ENCODE data around the gene POC1A. TPM values are rescaled to one million over a fixed set of nuclear protein-coding genes. Genes with fewer than 3 reads are reported as not detected.

The POC1A gene
- total and polyA plus RNA-seq, 9 of the 15 experiments (the other 6 are each of a cell fraction or from before 2014, with no cell fraction given): 7.2 to 17.5 (median 12.1) TPM

DNA sequence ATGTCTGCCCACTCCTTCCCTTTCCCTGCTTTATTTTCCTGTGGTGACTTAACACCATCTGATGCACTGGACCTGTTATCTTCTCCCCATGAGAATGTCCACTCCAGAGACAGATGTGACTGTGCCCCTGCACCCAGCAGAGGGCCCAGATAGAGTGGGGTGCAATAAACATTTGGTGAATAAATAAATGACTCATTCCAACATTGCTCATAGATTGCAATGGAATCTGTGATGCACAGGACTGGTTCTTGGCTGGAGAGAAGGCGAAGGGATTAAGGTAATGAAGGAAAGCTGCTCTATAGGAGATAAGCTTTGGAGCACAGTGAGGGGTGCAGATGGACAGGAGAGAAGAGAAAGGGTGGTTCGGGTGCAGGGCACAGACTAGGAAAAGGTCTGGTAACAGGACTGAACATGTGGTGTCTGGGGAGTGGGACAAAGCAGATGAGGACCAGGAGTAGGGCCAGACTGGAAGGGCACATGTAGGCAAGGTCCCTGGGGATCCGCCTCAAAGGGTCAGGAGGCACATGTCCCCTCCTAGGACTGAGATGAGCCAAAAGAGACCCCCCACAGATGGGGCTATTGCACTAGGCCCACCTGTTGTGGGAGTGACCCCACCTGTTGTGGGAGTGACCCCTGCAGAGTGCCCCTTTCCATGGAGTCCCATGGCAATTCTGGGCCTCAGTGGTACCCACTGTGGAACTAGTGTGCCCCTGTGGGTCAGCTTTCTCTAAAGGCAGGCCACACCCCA is 17.5 kb upstream of the POC1A start:
- ChIA-PET POLR2A (interaction anchor here (0.7 to 1.5 kb wide), 5 partner anchors 10 to 199 kb away, joined by 3 to 5 read pairs (median 4); partner anchors contain the start of gene POC1A), CTCF (ENCODE audit: low intra/inter-chr PET ratio) (no interaction called here)
- peak in 1 of 4 experiments; percentile 38 for DNase-seq (ENCODE audit: extremely low read depth in 1 of 4, low spot score in 3 of 4)
- no peak overlapping the region for H3K9ac ChIP-seq (ENCODE audit: insufficient read depth in 1 of 2, low read depth in 2 of 2, low read length in 2 of 2)
- no peaks in the 10 kb centered on the region for H3K9me1 ChIP-seq (ENCODE audit: control insufficient read depth, insufficient read depth, low read length)
- ATAC-seq: no peak; the same call in 1 of the 3 replicates
- H4K20me1 ChIP-seq (replicated peaks; ENCODE audit: control insufficient read depth, insufficient read depth, low read length): no peaks in the 10 kb centered on the region
- H3K36me3 ChIP-seq (ENCODE audit: control insufficient read depth, insufficient read depth, low read length): no peaks in the 10 kb centered on the region
- no peak overlapping the region for H3K4me2 ChIP-seq (ENCODE audit: insufficient read depth, low read length)
- no peaks in the 10 kb centered on the region for H3K9me3 ChIP-seq (replicated peaks; ENCODE audit: control insufficient read depth, insufficient read depth, low read depth, low read length)
- in situ Hi-C loops (cut with MboI) (no loop called here), intact Hi-C loops (cut with micrococcal nuclease) (no loop called here)
- WGBS (ENCODE audit: insufficient coverage, low coverage, missing lambda C conversion rate): 22% methylated on average over 3 of the region's 3 CpGs
- FAIRE-seq: peak; percentile 40
- no TSS peak for BruUV-seq (replicated peaks)
- H3K27ac ChIP-seq (ENCODE audit: extremely low read depth, low read depth, low read length): no peak overlapping the region
- H3K27me3 ChIP-seq (ENCODE audit: control insufficient read depth in 2 of 2, insufficient read depth in 2 of 2, low read length in 2 of 2): no peaks in the 10 kb centered on the region
- no peaks in the 10 kb centered on the region for H3K79me2 ChIP-seq (ENCODE audit: control insufficient read depth, insufficient read depth, low read length)
- H3K4me1 ChIP-seq (replicated peaks in 1 of 2; ENCODE audit: control insufficient read depth in 2 of 2, insufficient read depth in 2 of 2, low read length in 2 of 2): peaks cover 8 to 17% of the 10 kb centered on the region in 2 experiments; a peak in 4 of 5 replicates
- no peak overlapping the region for H3K4me3 ChIP-seq
- H2AFZ ChIP-seq (ENCODE audit: low read depth, low read length): no peak overlapping the region
- TF ChIP-seq ZNF75A (CRISPR knock-in tag; IDR thresholded peaks at IDR 0.05): no peak
- no peak for TF ChIP-seq PHTF2 (CRISPR knock-in tag; IDR thresholded peaks at IDR 0.05)
- peak; percentile 55; the same call in 1 of the 2 replicates for TF ChIP-seq JUND (IDR thresholded peaks at IDR 0.05; ENCODE audit: borderline replicate concordance, low read depth, low read length)
- TF ChIP-seq JUND (tag; IDR thresholded peaks at IDR 0.05; ENCODE audit: borderline replicate concordance, low read depth, low read length): peak; percentile 55; the same call in 1 of the 3 replicates
- peak; percentile 47; the same call in 1 of the 2 replicates for TF ChIP-seq DPF2 (IDR thresholded peaks at IDR 0.05)
- TF ChIP-seq GATA2 (CRISPR knock-in tag; IDR thresholded peaks at IDR 0.05): peak; percentile 41; the same call in 1 of the 2 replicates
- TF ChIP-seq ARID1B (IDR thresholded peaks at IDR 0.05): peak; percentile 75
- no peak for TF ChIP-seq ETV1 (tag; conservative IDR thresholded peaks at IDR 0.05; ENCODE audit: low read depth)
- TF ChIP-seq FOSL1 (tag; conservative IDR thresholded peaks at IDR 0.05): peak; percentile 84
- TF ChIP-seq NCOR1 (IDR thresholded peaks at IDR 0.05): peak; percentile 67
- no peak for TF ChIP-seq MLLT1 (IDR thresholded peaks at IDR 0.05)
- 0 out of 4 replicates have a peak, but pooled peaks have one; percentile 12 to 24 for TF ChIP-seq KDM1A (IDR thresholded peaks at IDR 0.05)
- no peak for TF ChIP-seq ASH1L (IDR thresholded peaks at IDR 0.05; ENCODE audit: borderline replicate concordance, low read depth, partially characterized antibody)
- 0 out of 4 replicates have a peak, but pooled peaks of 1 of the 2 experiments have one; percentile 27 for TF ChIP-seq HDAC1 (IDR thresholded peaks at IDR 0.05)
- TF ChIP-seq SMARCA4 (IDR thresholded peaks at IDR 0.05): peak; percentile 65; the same call in 1 of the 2 replicates

Data from K562 (cell line).